ENCODE data around the gene ATP1B2. TPM values are rescaled to one million over a fixed set of nuclear protein-coding genes. Genes with fewer than 3 reads are reported as not detected.
A peak's percentile ranks its signal among the peaks of the same experiment; 100 is the strongest.

ATP1B2 gene
- total and polyA plus RNA-seq, 9 of the 15 experiments (the other 6 are each of a cell fraction or from before 2014, with no cell fraction given) = 0.23 to 6.0 (median 0.99) TPM

DNA sequence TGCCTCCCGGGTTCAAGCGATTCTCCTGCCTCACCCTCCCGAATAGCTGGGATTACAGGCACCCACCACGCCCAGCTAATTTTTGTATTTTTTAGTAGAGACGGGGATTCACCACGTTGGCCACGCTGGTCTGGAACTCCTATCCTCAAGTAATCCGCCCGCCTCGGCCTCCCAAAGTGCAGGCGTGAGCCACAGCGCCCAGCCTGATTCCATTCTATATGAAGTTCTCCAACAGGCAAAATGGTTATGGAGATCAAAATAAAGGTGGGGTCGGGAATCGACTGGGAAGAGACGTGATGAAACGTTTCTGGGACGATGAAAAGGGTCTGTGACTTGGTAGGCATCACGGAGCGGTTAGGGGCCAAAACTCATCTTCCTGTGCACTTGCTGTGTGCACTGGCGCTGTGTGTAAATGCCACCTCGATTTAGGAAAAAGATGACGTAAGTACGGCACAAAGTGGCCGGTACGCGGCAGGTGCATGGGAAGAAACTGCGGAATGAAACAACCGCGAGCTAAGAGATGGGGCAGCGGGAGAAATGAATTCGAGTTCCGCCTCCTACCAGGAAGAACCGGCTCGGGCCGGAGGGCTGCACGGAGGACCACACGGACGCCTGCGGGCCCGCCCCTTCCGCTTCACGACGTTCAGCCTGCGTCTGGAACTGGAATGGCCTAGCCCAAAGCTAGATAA lies 35.0 kb downstream of the ATP1B2 start (continued):
- TF ChIP-seq, protein P1, sequence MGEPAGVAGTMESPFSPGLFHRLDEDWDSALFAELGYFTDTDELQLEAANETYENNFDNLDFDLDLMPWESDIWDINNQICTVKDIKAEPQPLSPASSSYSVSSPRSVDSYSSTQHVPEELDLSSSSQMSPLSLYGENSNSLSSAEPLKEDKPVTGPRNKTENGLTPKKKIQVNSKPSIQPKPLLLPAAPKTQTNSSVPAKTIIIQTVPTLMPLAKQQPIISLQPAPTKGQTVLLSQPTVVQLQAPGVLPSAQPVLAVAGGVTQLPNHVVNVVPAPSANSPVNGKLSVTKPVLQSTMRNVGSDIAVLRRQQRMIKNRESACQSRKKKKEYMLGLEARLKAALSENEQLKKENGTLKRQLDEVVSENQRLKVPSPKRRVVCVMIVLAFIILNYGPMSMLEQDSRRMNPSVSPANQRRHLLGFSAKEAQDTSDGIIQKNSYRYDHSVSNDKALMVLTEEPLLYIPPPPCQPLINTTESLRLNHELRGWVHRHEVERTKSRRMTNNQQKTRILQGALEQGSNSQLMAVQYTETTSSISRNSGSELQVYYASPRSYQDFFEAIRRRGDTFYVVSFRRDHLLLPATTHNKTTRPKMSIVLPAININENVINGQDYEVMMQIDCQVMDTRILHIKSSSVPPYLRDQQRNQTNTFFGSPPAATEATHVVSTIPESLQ (CRISPR knock-in tag; IDR thresholded peaks at IDR 0.05) = no peak; the same call in 1 of the 2 replicates
- TF ChIP-seq ZNF766 (CRISPR knock-in tag; conservative IDR thresholded peaks at IDR 0.05) = no peak
- TF ChIP-seq MAFG (tag; conservative IDR thresholded peaks at IDR 0.05) = no peak
- no peak for TF ChIP-seq TEAD4 (IDR thresholded peaks at IDR 0.05; ENCODE audit: low read length)
- 0 out of 2 replicates have a peak, but pooled peaks have one; percentile 29 for TF ChIP-seq TEAD4 (CRISPR knock-in tag; IDR thresholded peaks at IDR 0.05; ENCODE audit: borderline replicate concordance)
- TF ChIP-seq HNRNPUL1 (IDR thresholded peaks at IDR 0.05; ENCODE audit: low read length) = no peak
- TF ChIP-seq SREBF2 (CRISPR knock-in tag; IDR thresholded peaks at IDR 0.05) = no peak
- no peak for TF ChIP-seq TRIM28 (IDR thresholded peaks at IDR 0.05)
- no peak for TF ChIP-seq ZNF445 (CRISPR knock-in tag; IDR thresholded peaks at IDR 0.05; ENCODE audit: low read depth)
- no peak for TF ChIP-seq RUNX1 (IDR thresholded peaks at IDR 0.05; ENCODE audit: low read depth)
- no peak for TF ChIP-seq MCM2 (IDR thresholded peaks at IDR 0.05; ENCODE audit: low read depth)
- 0 out of 4 replicates have a peak, but pooled peaks of 1 of the 2 experiments have one; percentile 47 for TF ChIP-seq ETV6 (IDR thresholded peaks at IDR 0.05; ENCODE audit: borderline replicate concordance in 1 of 2, low read depth in 2 of 2, low read length in 1 of 2)
- TF ChIP-seq ETV6 (CRISPR knock-in tag; IDR thresholded peaks at IDR 0.05; ENCODE audit: borderline replicate concordance) = no peak
- TF ChIP-seq KLF10 (CRISPR knock-in tag; IDR thresholded peaks at IDR 0.05) = no peak
- TF ChIP-seq, protein P2, sequence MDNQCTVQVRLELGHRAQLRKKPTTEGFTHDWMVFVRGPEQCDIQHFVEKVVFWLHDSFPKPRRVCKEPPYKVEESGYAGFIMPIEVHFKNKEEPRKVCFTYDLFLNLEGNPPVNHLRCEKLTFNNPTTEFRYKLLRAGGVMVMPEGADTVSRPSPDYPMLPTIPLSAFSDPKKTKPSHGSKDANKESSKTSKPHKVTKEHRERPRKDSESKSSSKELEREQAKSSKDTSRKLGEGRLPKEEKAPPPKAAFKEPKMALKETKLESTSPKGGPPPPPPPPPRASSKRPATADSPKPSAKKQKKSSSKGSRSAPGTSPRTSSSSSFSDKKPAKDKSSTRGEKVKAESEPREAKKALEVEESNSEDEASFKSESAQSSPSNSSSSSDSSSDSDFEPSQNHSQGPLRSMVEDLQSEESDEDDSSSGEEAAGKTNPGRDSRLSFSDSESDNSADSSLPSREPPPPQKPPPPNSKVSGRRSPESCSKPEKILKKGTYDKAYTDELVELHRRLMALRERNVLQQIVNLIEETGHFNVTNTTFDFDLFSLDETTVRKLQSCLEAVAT (IDR thresholded peaks at IDR 0.05) = peak; percentile 74 to 92; a peak in 3 of 4 replicates
- no peak for TF ChIP-seq ZNF324 (CRISPR knock-in tag; IDR thresholded peaks at IDR 0.05)
- no peak for TF ChIP-seq NR3C1 (CRISPR knock-in tag; IDR thresholded peaks at IDR 0.05)
- TF ChIP-seq PTBP1 (IDR thresholded peaks at IDR 0.05; ENCODE audit: low read depth, low read length) = no peak
- TF ChIP-seq ZNF76 (CRISPR knock-in tag; IDR thresholded peaks at IDR 0.05; ENCODE audit: borderline replicate concordance) = no peak
- TF ChIP-seq ZFP36 (IDR thresholded peaks at IDR 0.05; ENCODE audit: low read depth, low read length, partially characterized antibody) = peak; percentile 46
- no peak for TF ChIP-seq SNIP1 (IDR thresholded peaks at IDR 0.05; ENCODE audit: low read depth)
- TF ChIP-seq LARP7 (IDR thresholded peaks at IDR 0.05) = no peak
- no peak for TF ChIP-seq MECOM (CRISPR knock-in tag; IDR thresholded peaks at IDR 0.05)
- TF ChIP-seq, protein P3, sequence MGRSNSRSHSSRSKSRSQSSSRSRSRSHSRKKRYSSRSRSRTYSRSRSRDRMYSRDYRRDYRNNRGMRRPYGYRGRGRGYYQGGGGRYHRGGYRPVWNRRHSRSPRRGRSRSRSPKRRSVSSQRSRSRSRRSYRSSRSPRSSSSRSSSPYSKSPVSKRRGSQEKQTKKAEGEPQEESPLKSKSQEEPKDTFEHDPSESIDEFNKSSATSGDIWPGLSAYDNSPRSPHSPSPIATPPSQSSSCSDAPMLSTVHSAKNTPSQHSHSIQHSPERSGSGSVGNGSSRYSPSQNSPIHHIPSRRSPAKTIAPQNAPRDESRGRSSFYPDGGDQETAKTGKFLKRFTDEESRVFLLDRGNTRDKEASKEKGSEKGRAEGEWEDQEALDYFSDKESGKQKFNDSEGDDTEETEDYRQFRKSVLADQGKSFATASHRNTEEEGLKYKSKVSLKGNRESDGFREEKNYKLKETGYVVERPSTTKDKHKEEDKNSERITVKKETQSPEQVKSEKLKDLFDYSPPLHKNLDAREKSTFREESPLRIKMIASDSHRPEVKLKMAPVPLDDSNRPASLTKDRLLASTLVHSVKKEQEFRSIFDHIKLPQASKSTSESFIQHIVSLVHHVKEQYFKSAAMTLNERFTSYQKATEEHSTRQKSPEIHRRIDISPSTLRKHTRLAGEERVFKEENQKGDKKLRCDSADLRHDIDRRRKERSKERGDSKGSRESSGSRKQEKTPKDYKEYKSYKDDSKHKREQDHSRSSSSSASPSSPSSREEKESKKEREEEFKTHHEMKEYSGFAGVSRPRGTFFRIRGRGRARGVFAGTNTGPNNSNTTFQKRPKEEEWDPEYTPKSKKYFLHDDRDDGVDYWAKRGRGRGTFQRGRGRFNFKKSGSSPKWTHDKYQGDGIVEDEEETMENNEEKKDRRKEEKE (IDR thresholded peaks at IDR 0.05; ENCODE audit: borderline replicate concordance in 1 of 2, control insufficient read depth in 1 of 2, low read depth in 2 of 2, low read length in 1 of 2) = no peak
- TF ChIP-seq RHOXF2B (CRISPR knock-in tag; conservative IDR thresholded peaks at IDR 0.05) = no peak
